OCI-LY1 (cell line): Measurements from ENCODE around the gene XRCC4.

Experiments
- CTCF ChIP-seq: fragments of 200-600 bp; sonication (generic), shearing (Covaris generic); IDR thresholded peaks from 2 replicates; pipeline ENCODE4 v1.5.1; 2017; ENCODE audit warnings: mild to moderate bottlenecking, antibody characterized with exemption, low read length, moderate library complexity, mixed read lengths
- EZH2 ChIP-seq: fragments of 200-600 bp; sonication (generic), shearing (Covaris generic); IDR thresholded peaks from 2 replicates; pipeline ENCODE4 v1.8.0; 2017; ENCODE audit warnings: borderline replicate concordance, mixed run types, mild to moderate bottlenecking, antibody characterized with exemption, low read length, moderate library complexity, mixed read lengths

- TF ChIP-seq CTCF (no peak), EZH2 (no peak)
Measured at GRCh38 chr5:83342465-83342864, 265.1 kb downstream of the XRCC4 start.
